Fibroblast of villous mesenchyme (primary cell): Measurements from ENCODE around the gene RAB40C. TPM values are rescaled to one million over a fixed set of nuclear protein-coding genes. Genes with fewer than 3 reads are reported as not detected.
A peak's percentile ranks its signal among the peaks of the same experiment; 100 is the strongest.

Experiments
- DNase-seq: peaks from one replicate; pipeline ENCODE4 v3.0.0-alpha.2; 2010; ENCODE audit warnings: low read depth
- H3K4me3 ChIP-seq: 2 replicates; pipeline ENCODE4 v1.5.1; 2011; ENCODE audit warnings: low read depth, mild to moderate bottlenecking, low read length
- total RNA-seq: library from RNA; depleted of rRNA; stranded (reverse); fragments of >200 nt; gene quantifications from 2 replicates; pipeline ENCODE4 v1.2.3, GENCODE V29; 2012
- TF ChIP-seq, protein P1 (sequence below): IDR thresholded peaks from 2 replicates; pipeline ENCODE4 v1.5.1; 2012; ENCODE audit warnings: low read depth, mild to moderate bottlenecking, low read length; ENCODE audit not compliant: insufficient read depth

The RAB40C gene
- total RNA-seq = 9.9 and 10.6 TPM in 2 replicates

DNA sequence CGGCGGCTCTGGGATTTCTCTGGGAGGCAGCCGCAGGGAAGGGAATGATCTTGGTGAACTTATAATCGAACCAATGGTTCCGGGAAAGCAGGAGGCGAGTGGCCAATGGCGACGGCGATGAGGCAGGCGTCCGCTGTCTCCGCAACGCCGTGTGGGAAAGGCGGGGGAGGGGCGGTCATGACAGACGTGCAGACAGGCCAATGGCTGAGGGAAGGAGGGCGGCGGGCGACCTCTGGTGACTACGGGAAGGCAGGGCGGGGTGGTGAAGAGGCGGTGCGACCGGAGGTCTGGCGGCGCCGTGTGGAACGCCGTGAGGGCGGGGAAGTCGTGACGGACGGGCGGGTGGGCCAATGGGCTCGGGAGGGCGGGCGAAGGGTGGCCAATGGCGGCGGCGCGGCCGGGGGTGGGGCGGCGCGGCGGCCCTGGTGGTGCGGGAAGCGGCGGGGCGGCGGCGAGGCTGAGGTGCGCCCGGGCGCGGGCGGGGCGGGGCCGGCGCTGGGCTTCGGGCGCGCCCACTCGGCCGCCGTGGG is at the start of gene RAB40C:
Gene RAB40C (plus strand): TSS at position 409 of the 530 bp plus-strand sequence. CDS start 226 bp downstream, outside the sequence.
- TF ChIP-seq, protein P1, sequence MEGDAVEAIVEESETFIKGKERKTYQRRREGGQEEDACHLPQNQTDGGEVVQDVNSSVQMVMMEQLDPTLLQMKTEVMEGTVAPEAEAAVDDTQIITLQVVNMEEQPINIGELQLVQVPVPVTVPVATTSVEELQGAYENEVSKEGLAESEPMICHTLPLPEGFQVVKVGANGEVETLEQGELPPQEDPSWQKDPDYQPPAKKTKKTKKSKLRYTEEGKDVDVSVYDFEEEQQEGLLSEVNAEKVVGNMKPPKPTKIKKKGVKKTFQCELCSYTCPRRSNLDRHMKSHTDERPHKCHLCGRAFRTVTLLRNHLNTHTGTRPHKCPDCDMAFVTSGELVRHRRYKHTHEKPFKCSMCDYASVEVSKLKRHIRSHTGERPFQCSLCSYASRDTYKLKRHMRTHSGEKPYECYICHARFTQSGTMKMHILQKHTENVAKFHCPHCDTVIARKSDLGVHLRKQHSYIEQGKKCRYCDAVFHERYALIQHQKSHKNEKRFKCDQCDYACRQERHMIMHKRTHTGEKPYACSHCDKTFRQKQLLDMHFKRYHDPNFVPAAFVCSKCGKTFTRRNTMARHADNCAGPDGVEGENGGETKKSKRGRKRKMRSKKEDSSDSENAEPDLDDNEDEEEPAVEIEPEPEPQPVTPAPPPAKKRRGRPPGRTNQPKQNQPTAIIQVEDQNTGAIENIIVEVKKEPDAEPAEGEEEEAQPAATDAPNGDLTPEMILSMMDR = no peak
- peak within 1 kb of the TSS; percentile 88 for H3K4me3 ChIP-seq
- DNase-seq = peak; percentile 99

DNA sequence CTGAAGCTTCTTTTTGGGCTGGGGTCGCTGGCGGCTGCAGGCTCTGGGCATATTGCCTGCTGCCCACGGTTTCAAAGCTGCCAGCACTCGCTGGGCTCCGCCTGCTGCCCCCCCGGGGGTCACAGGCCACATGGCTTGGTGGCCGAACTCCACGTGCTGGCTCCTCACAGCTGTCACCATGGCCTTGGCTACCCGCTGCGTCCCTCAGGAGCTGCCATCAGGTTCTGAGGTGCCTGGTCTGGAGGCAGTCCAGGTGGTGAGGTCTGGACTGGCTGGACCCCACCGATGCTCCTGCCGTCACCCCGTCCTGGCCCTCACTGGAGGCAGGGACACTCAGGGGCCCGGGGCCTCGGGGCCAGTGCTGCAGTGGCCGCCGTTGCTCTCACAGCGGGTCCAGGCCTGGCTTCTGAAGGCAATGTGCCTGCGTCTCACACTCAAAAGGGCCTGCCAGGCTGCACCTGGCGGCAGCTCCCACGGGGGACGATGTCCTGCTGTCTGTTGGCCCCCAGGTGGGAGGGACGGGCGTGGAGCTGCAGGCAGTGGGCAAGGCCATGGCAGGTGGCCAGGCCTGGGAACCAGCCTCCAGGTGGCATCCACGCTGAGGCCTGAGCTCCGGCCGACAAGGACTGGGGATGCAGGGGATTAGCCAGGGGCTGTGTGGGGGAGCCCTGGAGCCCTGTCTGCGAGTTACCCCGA is 49.1 kb upstream of the RAB40C start:
- H3K4me3 ChIP-seq = no peak overlapping the region
- DNase-seq = no peak
- TF ChIP-seq, protein P1 = no peak

DNA sequence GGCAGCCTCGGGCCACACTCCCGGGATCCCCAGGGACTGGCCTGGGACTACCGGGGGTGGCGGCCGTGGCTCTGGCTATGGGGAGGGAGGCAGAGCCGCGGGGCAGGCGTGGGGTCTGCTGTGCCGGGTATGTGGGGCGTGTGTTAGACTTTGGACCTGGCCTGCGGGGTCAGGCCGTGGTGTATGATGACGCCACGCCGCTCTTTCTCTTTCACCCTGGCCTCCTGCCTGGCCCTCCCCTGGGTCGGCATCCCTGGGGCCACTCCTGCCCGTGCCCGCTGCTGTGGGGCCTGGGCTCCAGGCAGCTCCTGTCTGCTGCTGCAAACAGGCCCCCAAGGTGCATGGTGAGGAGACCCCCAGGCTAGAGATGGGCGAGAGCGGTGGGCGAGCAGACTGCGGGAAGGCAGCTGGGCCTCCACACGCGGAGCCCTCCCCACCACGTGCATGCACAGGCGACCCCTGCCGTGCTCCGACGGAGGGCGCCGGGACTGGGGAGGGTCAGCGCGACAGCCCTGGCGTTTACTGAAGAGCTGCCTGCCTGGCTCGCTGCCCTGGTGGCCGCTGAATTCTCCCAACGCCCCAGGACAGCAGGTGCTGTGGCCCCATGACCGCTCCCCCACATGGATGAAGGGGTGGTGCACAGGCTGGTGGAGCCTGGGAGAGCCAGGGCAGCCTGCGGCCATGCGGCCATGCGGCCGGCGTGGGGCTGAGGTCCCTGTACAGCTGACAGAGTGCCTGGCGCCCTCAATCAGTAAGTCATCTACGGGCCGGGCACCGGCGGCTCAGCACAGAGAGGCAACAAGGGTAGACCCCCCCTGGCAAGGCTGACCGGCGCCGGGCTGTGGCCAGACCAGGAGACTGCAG is 46.3 kb upstream of the RAB40C start:
- no peak overlapping the region for H3K4me3 ChIP-seq
- no peak for DNase-seq
- TF ChIP-seq, protein P1 = no peak

DNA sequence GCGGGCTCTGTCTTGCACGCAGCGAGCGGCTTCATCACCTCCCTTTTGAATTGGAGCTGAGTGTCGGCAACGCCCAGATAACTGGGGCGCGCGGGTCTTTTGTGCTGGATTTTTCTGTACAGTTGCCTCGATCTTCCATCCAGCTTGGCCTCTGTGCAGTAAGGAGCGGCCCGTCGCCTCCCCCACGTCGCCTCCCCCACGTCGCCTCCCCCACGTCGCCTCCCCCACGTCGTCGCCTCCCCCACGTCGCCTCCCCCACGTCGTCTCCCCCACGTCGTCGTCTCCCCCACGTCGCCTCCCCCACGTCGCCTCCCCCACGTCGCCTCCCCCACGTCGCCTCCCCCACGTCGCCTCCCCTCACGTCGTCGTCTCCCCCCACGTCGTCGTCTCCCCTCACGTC is 45.3 kb upstream of the RAB40C start:
- no peak overlapping the region for H3K4me3 ChIP-seq
- DNase-seq = no peak
- TF ChIP-seq, protein P1 = no peak

- TF ChIP-seq, protein P1 = peak; percentile 67
- DNase-seq = peak; percentile 64
- H3K4me3 ChIP-seq = no peak overlapping the region
Observed at GRCh38 chr16:546909-547770, 42.7 kb upstream of the RAB40C start.

GRCh38 chr16:548586-548985 is 41.3 kb upstream of the RAB40C start:
- H3K4me3 ChIP-seq = no peak overlapping the region
- DNase-seq = no peak
- TF ChIP-seq, protein P1 = no peak
